Measurements from ENCODE around the gene GALNT9. TPM values are rescaled to one million over a fixed set of nuclear protein-coding genes. Genes with fewer than 3 reads are reported as not detected.

The GALNT9 gene
- total and polyA plus RNA-seq, 2 experiments from 2014 or later = 0.33 to 1.4 TPM

- H3F3A ChIP-seq (ENCODE audit: insufficient read depth) = no peaks in the 10 kb centered on the region
- H3K4me2 ChIP-seq (ENCODE audit: unreplicated experiment) = no peak overlapping the region
- WGBS, 2 experiments (ENCODE audit: low coverage in 1 of 2, low lambda C conversion rate in 2 of 2, missing lambda C conversion rate in 2 of 2) = 52 to 53% methylated on average over 18 to 22 of the region's 22 CpGs
- peaks cover 20% of the 10 kb centered on the region for H3K27me3 ChIP-seq (replicated peaks; ENCODE audit: insufficient read depth)
- H2AFZ ChIP-seq = no peak overlapping the region
- no peaks in the 10 kb centered on the region for H4K20me1 ChIP-seq (ENCODE audit: insufficient read depth)
- TF ChIP-seq EZH2 (IDR thresholded peaks at IDR 0.05; ENCODE audit: insufficient read depth, poor library complexity, severe bottlenecking) (no peak), EZH2phosphoT487 (IDR thresholded peaks at IDR 0.05; ENCODE audit: insufficient read depth, low read depth) (no peak)
- no peak overlapping the region for H3K27ac ChIP-seq
- H3K36me3 ChIP-seq (ENCODE audit: low read depth) = no peaks in the 10 kb centered on the region
- no peak overlapping the region for H3K4me3 ChIP-seq
- no peaks in the 10 kb centered on the region for H3K9me2 ChIP-seq (ENCODE audit: insufficient read depth)
- H3K9me3 ChIP-seq (ENCODE audit: low read depth) = no peaks in the 10 kb centered on the region
- in situ Hi-C loops (cut with MboI) = no loop called here
- no peak overlapping the region for H3K9ac ChIP-seq
- H3K4me1 ChIP-seq (ENCODE audit: insufficient read depth) = no peaks in the 10 kb centered on the region
- DNase-seq = no peak
- H3K79me2 ChIP-seq (ENCODE audit: insufficient read depth) = no peaks in the 10 kb centered on the region
These were observed 34.4 kb upstream of the GALNT9 start for GRCh38 chr12:132363661-132364347.

GRCh38 chr12:132362996-132363660 lies 33.7 kb upstream of the GALNT9 start:
- Histone ChIP-seq H3K4me1 (ENCODE audit: insufficient read depth) (no peaks in the 10 kb centered on the region), H3K9me3 (ENCODE audit: low read depth) (no peaks in the 10 kb centered on the region), H3K4me3 (no peak overlapping the region), H3F3A (ENCODE audit: insufficient read depth) (no peaks in the 10 kb centered on the region), H3K36me3 (ENCODE audit: low read depth) (no peaks in the 10 kb centered on the region), H4K20me1 (ENCODE audit: insufficient read depth) (no peaks in the 10 kb centered on the region), H3K27me3 (replicated peaks; ENCODE audit: insufficient read depth) (peaks cover 13% of the 10 kb centered on the region), H2AFZ (no peak overlapping the region), H3K9me2 (ENCODE audit: insufficient read depth) (no peaks in the 10 kb centered on the region), H3K79me2 (ENCODE audit: insufficient read depth) (no peaks in the 10 kb centered on the region), H3K27ac (no peak overlapping the region), H3K4me2 (ENCODE audit: unreplicated experiment) (no peak overlapping the region), H3K9ac (no peak overlapping the region)
- DNase-seq = no peak
- 65 to 69% methylated on average over 29 of the region's 29 CpGs for WGBS, 2 experiments (ENCODE audit: low coverage in 1 of 2, low lambda C conversion rate in 2 of 2, missing lambda C conversion rate in 2 of 2)
- TF ChIP-seq EZH2 (IDR thresholded peaks at IDR 0.05; ENCODE audit: insufficient read depth, poor library complexity, severe bottlenecking) = no peak
- no peak for TF ChIP-seq EZH2phosphoT487 (IDR thresholded peaks at IDR 0.05; ENCODE audit: insufficient read depth, low read depth)
- in situ Hi-C loops (cut with MboI) = no loop called here

GRCh38 chr12:132360906-132361777 lies 31.8 kb upstream of the GALNT9 start:
- no peak overlapping the region for H3K9ac ChIP-seq
- H3F3A ChIP-seq (ENCODE audit: insufficient read depth) = no peaks in the 10 kb centered on the region
- H3K4me2 ChIP-seq (ENCODE audit: unreplicated experiment) = no peak overlapping the region
- H3K79me2 ChIP-seq (ENCODE audit: insufficient read depth) = no peaks in the 10 kb centered on the region
- DNase-seq = no peak
- H3K36me3 ChIP-seq (ENCODE audit: low read depth) = no peaks in the 10 kb centered on the region
- no peaks in the 10 kb centered on the region; the same call in 1 of the 2 replicates for H3K27me3 ChIP-seq (replicated peaks; ENCODE audit: insufficient read depth)
- H3K9me3 ChIP-seq (ENCODE audit: low read depth) = no peaks in the 10 kb centered on the region
- H3K27ac ChIP-seq = no peak overlapping the region
- H4K20me1 ChIP-seq (ENCODE audit: insufficient read depth) = no peaks in the 10 kb centered on the region
- no peak for TF ChIP-seq EZH2 (IDR thresholded peaks at IDR 0.05; ENCODE audit: insufficient read depth, poor library complexity, severe bottlenecking)
- no peak for TF ChIP-seq EZH2phosphoT487 (IDR thresholded peaks at IDR 0.05; ENCODE audit: insufficient read depth, low read depth)
- WGBS, 2 experiments (ENCODE audit: low coverage in 1 of 2, low lambda C conversion rate in 2 of 2, missing lambda C conversion rate in 2 of 2) = 77 to 80% methylated on average over 32 to 51 of the region's 52 CpGs
- H3K4me1 ChIP-seq (ENCODE audit: insufficient read depth) = peaks cover 3% of the 10 kb centered on the region; the same call in 1 of the 2 replicates
- H3K9me2 ChIP-seq (ENCODE audit: insufficient read depth) = no peaks in the 10 kb centered on the region
- H3K4me3 ChIP-seq = no peak overlapping the region
- in situ Hi-C loops (cut with MboI) = no loop called here
- no peak overlapping the region for H2AFZ ChIP-seq

- H3F3A ChIP-seq (ENCODE audit: insufficient read depth) = no peaks in the 10 kb centered on the region
- H3K4me3 ChIP-seq = no peak overlapping the region
- WGBS, 2 experiments (ENCODE audit: low coverage in 1 of 2, low lambda C conversion rate in 2 of 2, missing lambda C conversion rate in 2 of 2) = 61 to 65% methylated on average over 7 of the region's 7 CpGs
These were observed 31.0 kb upstream of the GALNT9 start for GRCh38 chr12:132360410-132360809.

More at GRCh38 chr12:132360410-132360809, 31.0 kb upstream of the GALNT9 start:
- Histone ChIP-seq H3K27me3 (replicated peaks; ENCODE audit: insufficient read depth) (no peaks in the 10 kb centered on the region; the same call in 1 of the 2 replicates), H3K79me2 (ENCODE audit: insufficient read depth) (no peaks in the 10 kb centered on the region), H3K27ac (no peak overlapping the region), H3K36me3 (ENCODE audit: low read depth) (no peaks in the 10 kb centered on the region), H3K9me3 (ENCODE audit: low read depth) (no peaks in the 10 kb centered on the region), H3K4me2 (ENCODE audit: unreplicated experiment) (no peak overlapping the region), H3K9ac (no peak overlapping the region), H3K9me2 (ENCODE audit: insufficient read depth) (no peaks in the 10 kb centered on the region), H4K20me1 (ENCODE audit: insufficient read depth) (no peaks in the 10 kb centered on the region), H3K4me1 (ENCODE audit: insufficient read depth) (peaks cover 3% of the 10 kb centered on the region; the same call in 1 of the 2 replicates), H2AFZ (no peak overlapping the region)
- DNase-seq = no peak
- in situ Hi-C loops (cut with MboI) = no loop called here
- TF ChIP-seq EZH2phosphoT487 (IDR thresholded peaks at IDR 0.05; ENCODE audit: insufficient read depth, low read depth) = no peak
- no peak for TF ChIP-seq EZH2 (IDR thresholded peaks at IDR 0.05; ENCODE audit: insufficient read depth, poor library complexity, severe bottlenecking)
